ENCODE data around the gene CEP20.

DNA sequence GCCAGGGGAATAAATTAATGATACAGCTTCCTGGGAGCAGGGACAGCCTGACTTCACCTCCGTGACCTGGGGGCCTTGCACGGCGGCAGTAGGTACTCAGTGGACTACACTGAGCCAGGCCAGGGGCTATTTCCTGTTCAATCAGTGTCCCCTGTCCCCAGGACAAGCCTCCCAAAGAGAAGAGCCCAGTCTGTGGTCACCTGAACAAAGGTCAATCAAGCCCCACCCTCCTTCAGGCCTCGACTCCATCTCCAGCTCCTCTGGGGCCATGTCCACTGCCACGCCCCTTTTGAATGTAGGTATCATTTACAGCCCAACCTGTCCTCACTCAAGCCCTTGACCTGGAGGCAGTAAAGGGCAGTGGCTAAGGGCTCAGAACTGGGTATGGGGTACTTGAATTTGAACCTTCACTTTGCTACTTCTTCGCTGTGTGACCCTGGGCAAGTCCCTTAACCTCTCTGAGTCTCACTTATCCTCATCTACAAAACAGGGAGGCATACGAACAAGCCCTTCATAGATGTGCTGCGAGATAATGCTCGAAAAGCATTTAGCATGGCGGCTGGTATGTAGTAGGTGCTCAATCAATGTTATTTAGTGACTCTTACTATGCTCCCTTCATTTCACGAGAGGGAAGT, 60.6 kb downstream of the CEP20 start:
- TF ChIP-seq, protein P1, sequence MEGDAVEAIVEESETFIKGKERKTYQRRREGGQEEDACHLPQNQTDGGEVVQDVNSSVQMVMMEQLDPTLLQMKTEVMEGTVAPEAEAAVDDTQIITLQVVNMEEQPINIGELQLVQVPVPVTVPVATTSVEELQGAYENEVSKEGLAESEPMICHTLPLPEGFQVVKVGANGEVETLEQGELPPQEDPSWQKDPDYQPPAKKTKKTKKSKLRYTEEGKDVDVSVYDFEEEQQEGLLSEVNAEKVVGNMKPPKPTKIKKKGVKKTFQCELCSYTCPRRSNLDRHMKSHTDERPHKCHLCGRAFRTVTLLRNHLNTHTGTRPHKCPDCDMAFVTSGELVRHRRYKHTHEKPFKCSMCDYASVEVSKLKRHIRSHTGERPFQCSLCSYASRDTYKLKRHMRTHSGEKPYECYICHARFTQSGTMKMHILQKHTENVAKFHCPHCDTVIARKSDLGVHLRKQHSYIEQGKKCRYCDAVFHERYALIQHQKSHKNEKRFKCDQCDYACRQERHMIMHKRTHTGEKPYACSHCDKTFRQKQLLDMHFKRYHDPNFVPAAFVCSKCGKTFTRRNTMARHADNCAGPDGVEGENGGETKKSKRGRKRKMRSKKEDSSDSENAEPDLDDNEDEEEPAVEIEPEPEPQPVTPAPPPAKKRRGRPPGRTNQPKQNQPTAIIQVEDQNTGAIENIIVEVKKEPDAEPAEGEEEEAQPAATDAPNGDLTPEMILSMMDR (IDR thresholded peaks at IDR 0.05), result no peak
- TF ChIP-seq TCF7L2 (IDR thresholded peaks at IDR 0.05; ENCODE audit: low read depth, low read length), result no peak
- TF ChIP-seq, protein P2, sequence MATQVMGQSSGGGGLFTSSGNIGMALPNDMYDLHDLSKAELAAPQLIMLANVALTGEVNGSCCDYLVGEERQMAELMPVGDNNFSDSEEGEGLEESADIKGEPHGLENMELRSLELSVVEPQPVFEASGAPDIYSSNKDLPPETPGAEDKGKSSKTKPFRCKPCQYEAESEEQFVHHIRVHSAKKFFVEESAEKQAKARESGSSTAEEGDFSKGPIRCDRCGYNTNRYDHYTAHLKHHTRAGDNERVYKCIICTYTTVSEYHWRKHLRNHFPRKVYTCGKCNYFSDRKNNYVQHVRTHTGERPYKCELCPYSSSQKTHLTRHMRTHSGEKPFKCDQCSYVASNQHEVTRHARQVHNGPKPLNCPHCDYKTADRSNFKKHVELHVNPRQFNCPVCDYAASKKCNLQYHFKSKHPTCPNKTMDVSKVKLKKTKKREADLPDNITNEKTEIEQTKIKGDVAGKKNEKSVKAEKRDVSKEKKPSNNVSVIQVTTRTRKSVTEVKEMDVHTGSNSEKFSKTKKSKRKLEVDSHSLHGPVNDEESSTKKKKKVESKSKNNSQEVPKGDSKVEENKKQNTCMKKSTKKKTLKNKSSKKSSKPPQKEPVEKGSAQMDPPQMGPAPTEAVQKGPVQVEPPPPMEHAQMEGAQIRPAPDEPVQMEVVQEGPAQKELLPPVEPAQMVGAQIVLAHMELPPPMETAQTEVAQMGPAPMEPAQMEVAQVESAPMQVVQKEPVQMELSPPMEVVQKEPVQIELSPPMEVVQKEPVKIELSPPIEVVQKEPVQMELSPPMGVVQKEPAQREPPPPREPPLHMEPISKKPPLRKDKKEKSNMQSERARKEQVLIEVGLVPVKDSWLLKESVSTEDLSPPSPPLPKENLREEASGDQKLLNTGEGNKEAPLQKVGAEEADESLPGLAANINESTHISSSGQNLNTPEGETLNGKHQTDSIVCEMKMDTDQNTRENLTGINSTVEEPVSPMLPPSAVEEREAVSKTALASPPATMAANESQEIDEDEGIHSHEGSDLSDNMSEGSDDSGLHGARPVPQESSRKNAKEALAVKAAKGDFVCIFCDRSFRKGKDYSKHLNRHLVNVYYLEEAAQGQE (IDR thresholded peaks at IDR 0.05; ENCODE audit: insufficient read depth in 1 of 2, low read depth in 2 of 2, low read length in 1 of 2), result no peak
- TF ChIP-seq POLR2AphosphoS5 (IDR thresholded peaks at IDR 0.05; ENCODE audit: low read depth, low read length), result no peak
- TF ChIP-seq SIN3A (IDR thresholded peaks at IDR 0.05; ENCODE audit: borderline replicate concordance, insufficient read depth, low read depth, low read length), result no peak
